Fibroblast of lung (primary cell): ENCODE data around the gene CACYBP.

Source experiments
- CTCF ChIP-seq, 2 donors: IDR thresholded peaks in 1 of 2; conservative IDR thresholded peaks in 1 of 2; 1 replicate in 1 of 2; 2 replicates in 1 of 2; pipeline ENCODE4 v1.5.1; 2011 to 2012; ENCODE audit warnings: low read length in 2 of 2, control low read depth in 1 of 2, inconsistent platforms in 1 of 2, low read depth in 1 of 2, mild to moderate bottlenecking in 1 of 2
- EZH2 ChIP-seq: IDR thresholded peaks from 2 replicates; pipeline ENCODE4 v1.5.1; 2012; ENCODE audit warnings: low read length, control low read depth, mild to moderate bottlenecking; ENCODE audit errors: missing control alignments

GRCh38 chr1:175000697-175001187, 995 bp downstream of the CACYBP start:
- no peak for TF ChIP-seq CTCF (conservative IDR thresholded peaks at IDR 0.05 in 1 of 2, IDR thresholded peaks at IDR 0.05 in 1 of 2; ENCODE audit: low read depth in 1 of 2, low read length in 2 of 2)
- TF ChIP-seq EZH2 = no peak
